Activated CD4-positive, alpha-beta T cell treated with anti-CD3 and anti-CD28 coated beads, Interleukin-2, Interleukin-6, amounts not matched to agents 100 ng/mL and 50 ng/mL, durations not matched to agents 16 hours and 8 hours (primary cell): ENCODE data around the gene KSR1.
A peak's percentile ranks its signal among the peaks of the same experiment; 100 is the strongest.
"Not testable (repeated sequence)": the region's sequence is repeated elsewhere in the genome, so short reads cannot be mapped to it uniquely, and the experiment has no call there.

Experiments used
- DNase-seq: peaks from one replicate; pipeline ENCODE4 v3.0.0-alpha.2; 2020

KSR1 gene

GRCh38 chr17:27646232-27646631 is 190.0 kb downstream of the KSR1 start:
- no peak for DNase-seq

GRCh38 chr17:27647765-27648164 is 191.5 kb downstream of the KSR1 start:
- no peak for DNase-seq

- not testable (repeated sequence) for DNase-seq
Measured at GRCh38 chr17:27649111-27649571, 192.9 kb downstream of the KSR1 start.

- no peak for DNase-seq
Measured at GRCh38 chr17:27649929-27650328, 193.7 kb downstream of the KSR1 start.

- no peak for DNase-seq
Measured at GRCh38 chr17:27650836-27651235, 194.6 kb downstream of the KSR1 start.

GRCh38 chr17:27651411-27652345 is 195.4 kb downstream of the KSR1 start:
- DNase-seq = peak; percentile 78

GRCh38 chr17:27653449-27653971 is 197.3 kb downstream of the KSR1 start:
- DNase-seq = not testable (repeated sequence)

GRCh38 chr17:27654136-27654535 is 197.9 kb downstream of the KSR1 start:
- DNase-seq = no peak

GRCh38 chr17:27654654-27655524 is 198.6 kb downstream of the KSR1 start:
- DNase-seq = peak; percentile 85

- not testable (repeated sequence) for DNase-seq
Measured at GRCh38 chr17:27655525-27656111, 199.4 kb downstream of the KSR1 start.

GRCh38 chr17:27656620-27657019 is 200.4 kb downstream of the KSR1 start:
- DNase-seq = not testable (repeated sequence)

- no peak for DNase-seq
Measured at GRCh38 chr17:27657620-27658019, 201.4 kb downstream of the KSR1 start.

GRCh38 chr17:27659683-27660082 is 203.4 kb downstream of the KSR1 start:
- no peak for DNase-seq

- DNase-seq = no peak
Measured at GRCh38 chr17:27660436-27660835, 204.2 kb downstream of the KSR1 start.

GRCh38 chr17:27663936-27664605 is 207.8 kb downstream of the KSR1 start:
- no peak for DNase-seq

- DNase-seq = no peak
Measured at GRCh38 chr17:27664606-27664965, 208.3 kb downstream of the KSR1 start.

- no peak for DNase-seq
Measured at GRCh38 chr17:27665549-27665948, 209.3 kb downstream of the KSR1 start.

- DNase-seq = not testable (repeated sequence)
Measured at GRCh38 chr17:27666270-27666669, 210.0 kb downstream of the KSR1 start.

GRCh38 chr17:27666831-27667560 is 210.7 kb downstream of the KSR1 start:
- DNase-seq = no peak

GRCh38 chr17:27667656-27668487 is 211.6 kb downstream of the KSR1 start:
- DNase-seq = no peak

- DNase-seq = no peak
Measured at GRCh38 chr17:27668488-27668823, 212.2 kb downstream of the KSR1 start.
